ENCODE results near the gene MYADM. TPM values are rescaled to one million over a fixed set of nuclear protein-coding genes. Genes with fewer than 3 reads are reported as not detected.

MYADM gene
- total RNA-seq: 54.0 and 70.0 TPM in 2 replicates

- Histone ChIP-seq H3K36me3 (ENCODE audit: control insufficient read depth, insufficient read depth, low read length) (no peaks in the 10 kb centered on the region), H3K4me3 (ENCODE audit: low read depth, low read length) (peak within 1 kb of the TSS; percentile 77), H3K27me3 (ENCODE audit: control insufficient read depth, insufficient read depth, low read length) (no peaks in the 10 kb centered on the region)
- TF ChIP-seq, protein P1, sequence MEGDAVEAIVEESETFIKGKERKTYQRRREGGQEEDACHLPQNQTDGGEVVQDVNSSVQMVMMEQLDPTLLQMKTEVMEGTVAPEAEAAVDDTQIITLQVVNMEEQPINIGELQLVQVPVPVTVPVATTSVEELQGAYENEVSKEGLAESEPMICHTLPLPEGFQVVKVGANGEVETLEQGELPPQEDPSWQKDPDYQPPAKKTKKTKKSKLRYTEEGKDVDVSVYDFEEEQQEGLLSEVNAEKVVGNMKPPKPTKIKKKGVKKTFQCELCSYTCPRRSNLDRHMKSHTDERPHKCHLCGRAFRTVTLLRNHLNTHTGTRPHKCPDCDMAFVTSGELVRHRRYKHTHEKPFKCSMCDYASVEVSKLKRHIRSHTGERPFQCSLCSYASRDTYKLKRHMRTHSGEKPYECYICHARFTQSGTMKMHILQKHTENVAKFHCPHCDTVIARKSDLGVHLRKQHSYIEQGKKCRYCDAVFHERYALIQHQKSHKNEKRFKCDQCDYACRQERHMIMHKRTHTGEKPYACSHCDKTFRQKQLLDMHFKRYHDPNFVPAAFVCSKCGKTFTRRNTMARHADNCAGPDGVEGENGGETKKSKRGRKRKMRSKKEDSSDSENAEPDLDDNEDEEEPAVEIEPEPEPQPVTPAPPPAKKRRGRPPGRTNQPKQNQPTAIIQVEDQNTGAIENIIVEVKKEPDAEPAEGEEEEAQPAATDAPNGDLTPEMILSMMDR (IDR thresholded peaks at IDR 0.05; ENCODE audit: insufficient read depth, low read length, poor library complexity, severe bottlenecking): no peak
- peak; percentile 98 for DNase-seq (ENCODE audit: low read depth)
Measured at GRCh38 chr19:53867225-53868090, at the start of gene MYADM. MYADM (plus strand) TSS chr19:53867883; CDS start chr19:53873530, 5,647 bp downstream.

GRCh38 chr19:53818756-53819155 lies 48.9 kb upstream of the MYADM start:
- no peak for DNase-seq (ENCODE audit: low read depth)
- Histone ChIP-seq H3K4me3 (ENCODE audit: low read depth, low read length) (no peak overlapping the region), H3K27me3 (ENCODE audit: control insufficient read depth, insufficient read depth, low read length) (no peaks in the 10 kb centered on the region), H3K36me3 (ENCODE audit: control insufficient read depth, insufficient read depth, low read length) (no peaks in the 10 kb centered on the region)
- TF ChIP-seq, protein P1 (IDR thresholded peaks at IDR 0.05; ENCODE audit: insufficient read depth, low read length, poor library complexity, severe bottlenecking): no peak

DNA sequence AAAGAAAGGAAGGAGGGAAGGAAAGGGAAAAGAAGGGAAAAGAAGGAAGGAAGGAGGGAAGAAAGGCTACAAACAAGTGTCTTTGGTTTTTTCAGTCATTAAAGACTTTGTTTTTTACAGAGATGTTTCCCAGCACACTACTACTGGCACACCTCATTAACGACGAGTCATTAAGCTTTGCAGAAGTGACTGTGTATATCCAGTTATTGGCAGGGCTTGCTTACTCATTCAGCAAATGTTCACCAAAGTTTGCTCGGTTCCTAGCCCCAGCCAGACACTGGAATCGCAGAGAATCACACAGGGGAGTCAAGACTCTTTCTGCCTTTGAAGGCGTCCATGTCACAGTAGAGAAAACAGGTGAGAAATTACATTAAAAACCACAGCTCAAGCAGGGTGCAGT lies 47.8 kb upstream of the MYADM start:
- TF ChIP-seq, protein P1 (IDR thresholded peaks at IDR 0.05; ENCODE audit: insufficient read depth, low read length, poor library complexity, severe bottlenecking): no peak
- H3K4me3 ChIP-seq (ENCODE audit: low read depth, low read length): no peak overlapping the region
- DNase-seq (ENCODE audit: low read depth): no peak

GRCh38 chr19:53823380-53824120 lies 44.1 kb upstream of the MYADM start:
- no peaks in the 10 kb centered on the region for H3K36me3 ChIP-seq (ENCODE audit: control insufficient read depth, insufficient read depth, low read length)
- H3K27me3 ChIP-seq (ENCODE audit: control insufficient read depth, insufficient read depth, low read length): no peaks in the 10 kb centered on the region
- DNase-seq (ENCODE audit: low read depth): no peak
- no peak overlapping the region for H3K4me3 ChIP-seq (ENCODE audit: low read depth, low read length)
- TF ChIP-seq, protein P1 (IDR thresholded peaks at IDR 0.05; ENCODE audit: insufficient read depth, low read length, poor library complexity, severe bottlenecking): no peak

More for the DNA sequence above, 47.8 kb upstream of the MYADM start:
- Histone ChIP-seq H3K36me3 (ENCODE audit: control insufficient read depth, insufficient read depth, low read length) (no peaks in the 10 kb centered on the region), H3K27me3 (ENCODE audit: control insufficient read depth, insufficient read depth, low read length) (no peaks in the 10 kb centered on the region)

DNA sequence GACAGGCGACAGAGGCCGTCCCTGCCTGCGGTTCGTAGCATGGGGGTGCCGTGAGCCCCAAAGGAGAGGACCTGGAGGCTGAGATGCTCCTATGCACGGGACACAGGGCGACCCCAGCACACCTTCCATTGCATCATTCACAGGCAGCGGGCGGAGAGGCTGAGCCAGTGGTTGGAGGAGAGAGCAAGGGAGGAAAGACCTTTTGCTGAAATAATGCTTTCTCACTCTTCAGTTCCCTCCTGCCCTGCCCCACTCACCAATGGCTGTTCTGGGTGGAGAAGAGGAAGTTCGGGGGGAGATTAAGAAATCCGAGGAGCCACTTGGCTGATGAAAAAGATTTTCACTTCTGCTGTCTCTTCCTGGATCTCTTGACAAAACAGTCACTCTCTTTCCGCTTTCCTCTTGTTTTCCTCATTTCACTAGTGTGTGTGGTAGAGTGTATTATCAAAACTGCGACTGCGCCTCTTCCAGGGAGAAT lies 43.5 kb upstream of the MYADM start, which contains the start of gene NLRP12:
Gene NLRP12 (minus strand): TSS at position 181 of the 478 bp plus-strand sequence. CDS start 140 bp downstream, at position 41.
- Histone ChIP-seq H3K27me3 (ENCODE audit: control insufficient read depth, insufficient read depth, low read length) (no peaks in the 10 kb centered on the region), H3K36me3 (ENCODE audit: control insufficient read depth, insufficient read depth, low read length) (no peaks in the 10 kb centered on the region), H3K4me3 (ENCODE audit: low read depth, low read length) (no peak within 1 kb of the TSS)
- no peak for DNase-seq (ENCODE audit: low read depth)
- TF ChIP-seq, protein P1 (IDR thresholded peaks at IDR 0.05; ENCODE audit: insufficient read depth, low read length, poor library complexity, severe bottlenecking): no peak

Measured in kidney epithelial cell (primary cell).